Measurements from ENCODE around the gene PTCRA.
"Not testable (repeated sequence)": the region's sequence is repeated elsewhere in the genome, so short reads cannot be mapped to it uniquely, and the experiment has no call there.

PTCRA gene

GRCh38 chr6:42915732-42916131 lies at the start of gene PTCRA:
TSS of gene PTCRA (plus strand) at chr6:42916053. CDS start at chr6:42916070, 17 bp downstream.
- DNase-seq, result peak; percentile 13

- no peak for DNase-seq
Measured at GRCh38 chr6:42870145-42870936, 45.5 kb upstream of the PTCRA start.

GRCh38 chr6:42871711-42872110 lies 44.1 kb upstream of the PTCRA start:
- no peak for DNase-seq

GRCh38 chr6:42873313-42873712 lies 42.5 kb upstream of the PTCRA start:
- DNase-seq, result no peak

- no peak for DNase-seq
Measured at GRCh38 chr6:42877695-42878094, 38.2 kb upstream of the PTCRA start.

- DNase-seq, result peak; percentile 88
Measured at GRCh38 chr6:42879372-42880239, 36.2 kb upstream of the PTCRA start, which contains the start of gene RPL7L1. TSS of gene RPL7L1 (plus strand) at chr6:42879616. CDS start at chr6:42879911, 295 bp downstream.

- DNase-seq, result not testable (repeated sequence)
Measured at GRCh38 chr6:42880240-42880817, 35.5 kb upstream of the PTCRA start.

GRCh38 chr6:42880871-42881270 lies 35.0 kb upstream of the PTCRA start:
- DNase-seq, result not testable (repeated sequence)

- DNase-seq, result no peak
Measured at GRCh38 chr6:42885702-42886101, 30.2 kb upstream of the PTCRA start.

- not testable (repeated sequence) for DNase-seq
Measured at GRCh38 chr6:42888201-42888600, 27.7 kb upstream of the PTCRA start.

GRCh38 chr6:42889815-42890214 lies 26.0 kb upstream of the PTCRA start:
- peak; percentile 30 for DNase-seq

GRCh38 chr6:42890311-42891198 lies 25.3 kb upstream of the PTCRA start:
- DNase-seq, result peak; percentile 96

- DNase-seq, result no peak
Measured at GRCh38 chr6:42891199-42891722, 24.6 kb upstream of the PTCRA start.

GRCh38 chr6:42894041-42894828 lies 21.6 kb upstream of the PTCRA start:
- DNase-seq, result not testable (repeated sequence)

- no peak for DNase-seq
Measured at GRCh38 chr6:42896178-42896719, 19.6 kb upstream of the PTCRA start.

GRCh38 chr6:42898891-42899361 lies 16.9 kb upstream of the PTCRA start:
- peak; percentile 72 for DNase-seq

GRCh38 chr6:42899871-42900270 lies 16.0 kb upstream of the PTCRA start:
- DNase-seq, result no peak

- peak; percentile 84 for DNase-seq
Measured at GRCh38 chr6:42901538-42901957, 14.3 kb upstream of the PTCRA start.

GRCh38 chr6:42902429-42903263 lies 13.2 kb upstream of the PTCRA start:
- DNase-seq, result not testable (repeated sequence)

GRCh38 chr6:42904467-42904866 lies 11.4 kb upstream of the PTCRA start:
- DNase-seq, result no peak
